Measurements from ENCODE around the gene KLK10.

KLK10 gene, protein sequence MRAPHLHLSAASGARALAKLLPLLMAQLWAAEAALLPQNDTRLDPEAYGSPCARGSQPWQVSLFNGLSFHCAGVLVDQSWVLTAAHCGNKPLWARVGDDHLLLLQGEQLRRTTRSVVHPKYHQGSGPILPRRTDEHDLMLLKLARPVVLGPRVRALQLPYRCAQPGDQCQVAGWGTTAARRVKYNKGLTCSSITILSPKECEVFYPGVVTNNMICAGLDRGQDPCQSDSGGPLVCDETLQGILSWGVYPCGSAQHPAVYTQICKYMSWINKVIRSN

DNA sequence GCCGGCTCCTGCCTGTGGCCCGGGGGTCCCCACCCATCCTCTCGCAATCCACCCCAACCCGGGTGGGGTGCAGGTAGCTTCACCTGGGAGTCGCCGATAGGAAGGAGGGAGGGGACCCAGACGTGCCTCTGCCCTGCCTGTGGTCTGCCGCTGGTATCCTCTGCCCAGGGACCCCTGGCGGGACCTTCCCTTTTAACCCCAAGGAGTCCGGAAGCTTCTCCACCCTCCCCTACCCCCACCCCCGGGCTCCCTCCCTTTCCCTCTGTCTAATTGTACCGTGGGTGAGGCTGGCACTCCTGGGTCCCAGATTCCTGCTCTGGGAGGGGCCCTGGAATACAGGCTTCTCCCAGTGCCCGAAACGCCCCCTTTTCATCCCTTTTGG is at the start of gene KLK10:
TSS of gene KLK10 (minus strand) at position 166 of the 382 bp plus-strand sequence. CDS start 579 bp downstream, outside the sequence.
- TF ChIP-seq, protein P1, sequence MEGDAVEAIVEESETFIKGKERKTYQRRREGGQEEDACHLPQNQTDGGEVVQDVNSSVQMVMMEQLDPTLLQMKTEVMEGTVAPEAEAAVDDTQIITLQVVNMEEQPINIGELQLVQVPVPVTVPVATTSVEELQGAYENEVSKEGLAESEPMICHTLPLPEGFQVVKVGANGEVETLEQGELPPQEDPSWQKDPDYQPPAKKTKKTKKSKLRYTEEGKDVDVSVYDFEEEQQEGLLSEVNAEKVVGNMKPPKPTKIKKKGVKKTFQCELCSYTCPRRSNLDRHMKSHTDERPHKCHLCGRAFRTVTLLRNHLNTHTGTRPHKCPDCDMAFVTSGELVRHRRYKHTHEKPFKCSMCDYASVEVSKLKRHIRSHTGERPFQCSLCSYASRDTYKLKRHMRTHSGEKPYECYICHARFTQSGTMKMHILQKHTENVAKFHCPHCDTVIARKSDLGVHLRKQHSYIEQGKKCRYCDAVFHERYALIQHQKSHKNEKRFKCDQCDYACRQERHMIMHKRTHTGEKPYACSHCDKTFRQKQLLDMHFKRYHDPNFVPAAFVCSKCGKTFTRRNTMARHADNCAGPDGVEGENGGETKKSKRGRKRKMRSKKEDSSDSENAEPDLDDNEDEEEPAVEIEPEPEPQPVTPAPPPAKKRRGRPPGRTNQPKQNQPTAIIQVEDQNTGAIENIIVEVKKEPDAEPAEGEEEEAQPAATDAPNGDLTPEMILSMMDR (IDR thresholded peaks at IDR 0.05) = no peak

DNA sequence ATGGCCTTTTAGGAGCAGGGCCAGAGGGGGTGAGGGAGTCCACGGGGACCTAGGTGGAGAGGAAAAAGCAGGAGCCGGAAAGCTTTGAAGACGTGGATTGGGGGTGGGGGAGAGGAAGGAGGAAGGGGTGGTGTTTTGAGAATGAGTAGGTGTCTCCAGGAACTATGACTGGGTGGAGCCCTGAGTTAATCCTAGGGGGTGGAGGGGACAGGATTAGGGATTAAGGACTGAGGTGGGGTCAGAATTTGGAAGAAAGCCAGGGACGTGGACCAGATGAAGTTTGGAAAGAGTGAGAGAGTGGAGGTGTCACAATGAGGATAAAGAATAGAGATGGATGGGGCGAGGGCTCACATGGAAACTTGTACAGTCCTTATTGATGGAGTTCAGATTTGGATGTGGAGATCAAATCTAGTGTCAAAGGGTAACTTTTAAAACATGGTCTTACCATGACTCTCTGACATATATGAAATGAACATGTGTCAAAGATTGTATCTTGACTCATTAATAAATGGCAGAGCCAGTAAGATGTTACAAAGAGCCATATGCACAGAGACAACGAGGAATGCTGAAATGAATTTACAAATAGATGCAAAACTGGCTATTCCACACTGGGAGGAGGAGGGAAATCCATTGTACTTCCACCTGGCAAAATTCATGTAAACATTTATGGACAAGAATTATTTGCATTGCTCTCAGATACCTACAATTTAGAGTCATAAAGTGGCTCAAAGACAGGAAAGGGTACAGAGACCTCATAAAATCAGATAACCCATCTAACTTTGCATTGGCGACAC is 47.1 kb upstream of the KLK10 start:
- TF ChIP-seq, protein P1 (IDR thresholded peaks at IDR 0.05) = no peak

DNA sequence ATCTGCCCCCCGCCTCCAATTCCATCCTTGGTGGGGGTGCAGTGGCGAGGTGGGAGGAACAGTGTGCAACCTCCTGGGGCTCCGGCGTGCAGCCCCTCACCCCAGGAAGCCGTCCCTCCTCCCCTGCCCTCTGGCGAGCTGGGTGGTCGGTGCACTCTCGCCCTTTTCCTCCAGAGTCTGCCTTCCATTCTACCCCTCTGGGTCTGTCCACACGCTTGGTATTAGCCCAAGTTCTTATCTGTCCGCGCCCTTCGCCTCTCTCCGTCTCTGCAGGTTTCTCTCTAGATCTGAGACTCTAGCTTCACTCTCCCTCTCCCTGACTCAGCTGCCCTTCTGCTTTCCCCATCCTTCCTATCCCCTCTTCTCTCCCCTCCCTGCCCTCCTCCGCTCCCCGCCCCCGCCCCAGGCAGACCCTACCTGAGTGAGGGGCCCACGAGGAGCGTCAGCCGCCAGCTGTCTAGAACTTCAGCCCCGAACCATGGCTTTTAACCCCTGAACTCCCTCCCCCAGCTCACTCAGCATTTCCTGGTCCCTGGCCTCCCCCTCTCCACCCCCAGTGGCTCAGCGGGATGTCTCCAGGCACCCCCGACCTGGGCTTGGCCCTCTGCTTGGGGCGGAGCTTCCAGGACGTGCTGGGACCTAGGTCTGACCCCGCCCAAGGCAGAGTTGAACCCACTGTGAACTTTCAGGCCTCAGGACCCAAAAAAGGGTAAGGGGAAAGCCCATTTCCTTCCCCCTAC is 45.9 kb upstream of the KLK10 start:
- TF ChIP-seq, protein P1 (IDR thresholded peaks at IDR 0.05) = no peak

DNA sequence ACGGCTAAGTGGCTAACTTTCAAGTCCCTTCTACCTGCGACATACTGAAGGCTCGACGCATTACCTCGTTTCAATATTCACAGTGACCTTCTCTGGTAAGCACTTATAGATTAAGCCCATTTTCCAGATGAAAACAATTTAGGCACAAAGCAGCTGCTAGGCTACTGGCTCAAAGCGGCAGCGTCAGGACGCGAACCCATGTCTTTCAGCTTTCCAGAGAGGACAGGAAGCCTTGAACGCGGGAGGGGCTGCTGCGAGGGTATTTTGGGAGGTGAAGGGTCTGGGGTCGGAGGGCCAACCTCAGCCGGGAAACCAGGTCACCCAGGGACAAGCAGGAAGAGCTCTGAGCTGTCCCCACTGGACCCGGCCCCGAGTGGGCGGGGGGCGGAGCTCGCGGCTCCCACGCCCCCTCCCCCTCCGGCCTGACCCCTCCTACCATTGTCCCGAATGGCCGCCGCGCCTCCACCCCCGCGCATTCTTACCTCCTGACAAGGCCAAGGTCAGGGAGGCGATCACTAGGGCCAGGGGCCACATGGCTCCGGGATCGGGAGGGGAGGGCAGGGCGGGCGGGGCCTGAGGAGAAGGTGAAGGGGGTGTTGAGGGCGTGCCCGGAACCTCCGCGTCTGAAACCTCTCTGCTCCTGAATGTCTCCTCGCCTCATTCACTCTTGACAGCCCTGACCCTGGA is 45.2 kb upstream of the KLK10 start, which contains the start of gene KLK13:
TSS of gene KLK13 (minus strand) at position 559 of the 687 bp plus-strand sequence. CDS start at position 534, 25 bp downstream.
- TF ChIP-seq, protein P1 (IDR thresholded peaks at IDR 0.05) = no peak

DNA sequence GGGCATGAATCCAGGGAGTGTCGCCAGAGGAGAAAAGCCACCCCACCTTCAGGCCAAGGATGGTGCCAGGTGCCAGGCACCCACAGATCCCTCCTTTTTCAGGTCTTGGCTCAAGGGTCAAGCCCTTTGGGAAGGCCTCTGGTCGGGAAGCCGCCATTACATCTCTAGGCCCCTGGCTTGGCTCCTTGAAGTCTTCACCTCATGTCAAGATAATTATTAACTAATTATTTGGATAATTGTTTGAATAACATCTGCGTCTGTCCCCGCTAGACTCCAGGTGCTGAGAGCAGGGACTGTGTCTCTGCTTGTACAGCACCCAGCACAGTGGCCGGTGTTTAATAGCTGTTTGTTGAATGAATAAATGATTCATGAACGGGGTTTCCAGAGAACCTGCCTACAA is 44.2 kb upstream of the KLK10 start:
- TF ChIP-seq, protein P1 (IDR thresholded peaks at IDR 0.05) = no peak

DNA sequence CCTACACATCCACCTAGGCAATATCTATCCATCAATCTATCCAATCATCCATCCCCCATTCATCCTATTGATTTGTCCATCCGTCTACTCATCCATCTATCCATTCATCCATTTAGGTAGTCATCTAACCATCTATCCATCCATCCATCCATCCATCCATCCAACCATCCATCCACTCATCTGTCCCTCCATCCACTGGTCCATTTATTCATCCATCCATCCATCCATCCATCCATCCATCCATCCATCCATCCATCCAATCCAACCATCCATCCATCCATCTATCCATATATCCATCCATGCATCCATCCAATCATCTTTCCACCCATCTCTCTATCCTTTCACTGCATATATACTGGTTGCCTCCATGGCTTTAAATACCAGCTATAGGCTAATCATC is 41.5 kb upstream of the KLK10 start:
- TF ChIP-seq, protein P1 (IDR thresholded peaks at IDR 0.05) = no peak

DNA sequence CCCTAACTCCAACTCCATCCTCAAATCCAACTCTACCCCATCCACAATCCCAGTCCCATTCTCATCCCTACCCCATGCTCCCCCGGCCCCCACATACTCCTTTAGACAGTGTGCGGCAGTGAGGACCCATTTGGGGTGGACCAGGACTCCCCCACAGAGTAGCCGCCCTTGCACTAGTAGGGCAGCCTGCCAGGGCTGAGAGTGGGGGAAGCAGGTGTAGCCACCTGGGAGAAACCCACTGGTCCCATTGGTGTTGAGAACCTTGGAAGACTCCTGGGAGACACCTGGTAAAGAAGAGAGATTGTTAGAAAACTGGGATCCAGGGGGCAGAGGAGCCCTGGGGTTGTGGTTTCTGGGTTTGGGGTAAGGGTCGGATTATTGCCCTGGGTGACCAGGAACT is 40.8 kb upstream of the KLK10 start:
- TF ChIP-seq, protein P1 (IDR thresholded peaks at IDR 0.05) = no peak
